ENCODE results near the gene TRIP12.

GRCh38 chr2:229775614-229776313 is 146.0 kb downstream of the TRIP12 start:
- TF ChIP-seq ZNF274 (IDR thresholded peaks at IDR 0.05; ENCODE audit: low read depth, low read length) (no peak), YY1 (IDR thresholded peaks at IDR 0.05; ENCODE audit: insufficient read depth, insufficient read length) (no peak)
